ENCODE results near the gene MROH7.

DNA sequence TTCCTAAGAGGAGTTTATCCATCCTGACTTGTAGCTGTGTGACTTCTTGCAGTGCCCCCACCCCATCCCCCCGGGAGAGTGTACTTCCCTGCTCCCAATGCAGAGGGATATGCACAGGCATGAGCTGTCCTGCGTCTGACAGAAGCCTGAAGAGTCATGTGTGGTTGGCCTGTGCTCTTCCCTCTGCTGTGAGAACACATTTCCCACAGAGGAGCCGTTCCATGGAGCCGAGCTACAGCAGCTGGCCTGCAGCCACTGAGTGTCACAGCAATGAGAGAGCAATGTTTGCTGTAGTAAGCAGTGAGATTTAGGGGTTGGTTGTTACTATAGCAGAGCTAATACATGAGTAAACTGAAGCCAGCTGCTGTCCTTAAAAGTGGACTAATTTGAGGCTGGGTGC, 100.7 kb downstream of the MROH7 start:
- TF ChIP-seq, protein P1, sequence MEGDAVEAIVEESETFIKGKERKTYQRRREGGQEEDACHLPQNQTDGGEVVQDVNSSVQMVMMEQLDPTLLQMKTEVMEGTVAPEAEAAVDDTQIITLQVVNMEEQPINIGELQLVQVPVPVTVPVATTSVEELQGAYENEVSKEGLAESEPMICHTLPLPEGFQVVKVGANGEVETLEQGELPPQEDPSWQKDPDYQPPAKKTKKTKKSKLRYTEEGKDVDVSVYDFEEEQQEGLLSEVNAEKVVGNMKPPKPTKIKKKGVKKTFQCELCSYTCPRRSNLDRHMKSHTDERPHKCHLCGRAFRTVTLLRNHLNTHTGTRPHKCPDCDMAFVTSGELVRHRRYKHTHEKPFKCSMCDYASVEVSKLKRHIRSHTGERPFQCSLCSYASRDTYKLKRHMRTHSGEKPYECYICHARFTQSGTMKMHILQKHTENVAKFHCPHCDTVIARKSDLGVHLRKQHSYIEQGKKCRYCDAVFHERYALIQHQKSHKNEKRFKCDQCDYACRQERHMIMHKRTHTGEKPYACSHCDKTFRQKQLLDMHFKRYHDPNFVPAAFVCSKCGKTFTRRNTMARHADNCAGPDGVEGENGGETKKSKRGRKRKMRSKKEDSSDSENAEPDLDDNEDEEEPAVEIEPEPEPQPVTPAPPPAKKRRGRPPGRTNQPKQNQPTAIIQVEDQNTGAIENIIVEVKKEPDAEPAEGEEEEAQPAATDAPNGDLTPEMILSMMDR (conservative IDR thresholded peaks at IDR 0.05), result no peak
- TF ChIP-seq EZH2 (IDR thresholded peaks at IDR 0.05; ENCODE audit: low read depth), result no peak

Measured in PC-9 (cell line).